Measurements from ENCODE around the gene ARHGAP28. TPM values are rescaled to one million over a fixed set of nuclear protein-coding genes. Genes with fewer than 3 reads are reported as not detected.

The ARHGAP28 gene
- total RNA-seq, 2 experiments from 2014 or later = not detected

DNA sequence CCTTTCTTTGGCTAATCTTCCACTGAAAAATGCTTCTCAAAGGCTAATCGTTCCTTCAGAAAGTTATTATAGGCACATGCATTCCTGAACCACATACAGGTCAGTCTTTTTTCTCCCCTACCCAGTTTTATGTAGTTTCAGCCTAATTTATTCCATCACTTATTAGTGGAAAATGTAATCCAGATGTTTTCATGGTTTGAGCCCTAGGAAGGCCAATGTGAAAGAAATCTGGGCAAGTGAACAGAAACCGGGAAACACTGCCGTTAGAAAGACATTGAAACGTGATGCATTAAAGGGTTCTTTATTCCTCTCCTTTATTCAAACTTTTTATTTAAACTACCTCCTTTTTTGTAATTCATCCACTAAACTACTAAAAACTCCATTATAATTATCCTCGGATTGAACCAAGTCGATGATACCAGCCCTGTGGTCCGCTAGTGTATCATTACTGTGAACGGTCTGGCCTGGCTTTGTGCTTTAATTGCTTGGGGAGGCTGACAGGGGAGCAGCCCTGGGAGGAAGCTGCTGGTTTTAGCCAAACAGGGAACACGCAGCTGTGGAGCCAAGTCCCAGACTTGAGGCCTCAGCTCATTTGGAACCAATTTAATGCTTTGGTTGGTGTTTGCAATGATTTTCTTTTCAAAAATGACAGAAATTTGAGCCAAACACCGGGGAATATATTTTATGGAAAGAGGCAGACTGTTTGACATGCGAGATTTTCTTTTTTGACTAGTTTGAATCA is 149.2 kb downstream of the ARHGAP28 start:
- H3K4me1 ChIP-seq (ENCODE audit: insufficient read depth, low read length) = no peaks in the 10 kb centered on the region
- intact Hi-C loops (cut with DNase I, micrococcal nuclease) = no loop called here
- CTCF ChIA-PET = no interaction called here

DNA sequence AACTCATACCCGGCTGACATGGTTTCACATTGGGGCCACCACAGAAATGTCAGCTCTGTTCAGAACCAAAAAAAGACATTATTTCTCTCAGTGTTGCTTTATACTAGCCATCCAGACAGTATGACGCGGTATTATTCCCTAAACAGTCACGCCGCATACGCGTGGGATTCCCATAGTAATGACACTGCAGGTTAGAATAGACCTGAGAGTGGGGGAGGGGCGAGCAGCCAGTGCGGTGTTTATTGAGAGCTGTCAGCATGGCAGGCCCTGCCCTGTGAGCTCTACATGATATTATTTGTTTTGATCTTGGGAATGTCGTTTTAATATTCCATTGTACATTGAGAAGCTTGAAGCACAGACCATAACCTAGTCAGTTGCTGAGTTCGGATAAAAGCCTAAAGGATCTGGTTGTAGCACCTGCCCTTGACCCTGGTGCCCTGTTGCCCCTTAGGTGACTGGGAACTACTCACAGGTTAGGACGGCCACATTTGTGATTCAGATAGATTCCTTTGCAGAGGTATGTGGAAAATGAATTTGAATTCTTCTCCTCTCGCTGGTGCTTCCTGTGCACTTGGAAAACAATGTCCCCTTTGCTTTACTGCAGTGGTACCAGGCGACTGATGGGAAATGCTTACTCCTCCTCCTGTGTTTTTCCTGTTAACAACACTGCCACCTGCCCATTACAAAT is 150.1 kb downstream of the ARHGAP28 start:
- no peak for ATAC-seq (ENCODE audit: poor library complexity)
- Histone ChIP-seq H3K4me1 (ENCODE audit: insufficient read depth, low read length) (no peaks in the 10 kb centered on the region), H3K27ac (ENCODE audit: low read depth in 1 of 2, low read length in 2 of 2) (no peak overlapping the region), H3K36me3 (ENCODE audit: insufficient read depth, low read length) (no peaks in the 10 kb centered on the region), H3K4me3 (ENCODE audit: low read length) (no peak overlapping the region), H3K27me3 (ENCODE audit: control insufficient read depth in 1 of 2, insufficient read depth in 2 of 2, low read length in 2 of 2) (no peaks in the 10 kb centered on the region), H3K9me3 (ENCODE audit: control insufficient read depth in 1 of 2, insufficient read depth in 1 of 2, low read length in 2 of 2) (peaks cover 0 to 9% of the 10 kb centered on the region in 2 experiments)
- Mint-ChIP-seq H3K27ac (no peak overlapping the region), H3K4me1 (ENCODE audit: low read depth) (no peaks in the 10 kb centered on the region), H3K4me3 (no peak overlapping the region), H3K27me3 (no peaks in the 10 kb centered on the region), H3K36me3 (ENCODE audit: low read depth) (no peaks in the 10 kb centered on the region), H3K9me3 (no peaks in the 10 kb centered on the region)
- TF ChIP-seq CTCF (IDR thresholded peaks at IDR 0.05) = no peak
- intact Hi-C loops (cut with DNase I, micrococcal nuclease) = loop anchor here (10.0 kb wide), 2 partner anchors 1005 to 1805 kb away; no protein-coding TSS in a partner anchor
- ChIA-PET POLR2A (no interaction called here), CTCF (no interaction called here)
- no peak for DNase-seq

More for the DNA sequence above, 149.2 kb downstream of the ARHGAP28 start:
- no peak overlapping the region for H3K27ac Mint-ChIP-seq
- TF ChIP-seq CTCF (IDR thresholded peaks at IDR 0.05) = no peak
- POLR2A ChIA-PET = no interaction called here
- H3K4me3 ChIP-seq (ENCODE audit: low read length) = no peak overlapping the region
- H3K27me3 Mint-ChIP-seq = no peaks in the 10 kb centered on the region
- no peaks in the 10 kb centered on the region for H3K36me3 ChIP-seq (ENCODE audit: insufficient read depth, low read length)
- no peaks in the 10 kb centered on the region for H3K9me3 Mint-ChIP-seq
- H3K4me1 Mint-ChIP-seq (ENCODE audit: low read depth) = no peaks in the 10 kb centered on the region
- H3K9me3 ChIP-seq (ENCODE audit: control insufficient read depth in 1 of 2, insufficient read depth in 1 of 2, low read length in 2 of 2) = peaks cover 0 to 9% of the 10 kb centered on the region in 2 experiments
- no peaks in the 10 kb centered on the region for H3K27me3 ChIP-seq (ENCODE audit: control insufficient read depth in 1 of 2, insufficient read depth in 2 of 2, low read length in 2 of 2)
- no peak overlapping the region for H3K27ac ChIP-seq (ENCODE audit: low read depth in 1 of 2, low read length in 2 of 2)
- DNase-seq (no peak), ATAC-seq (ENCODE audit: poor library complexity) (no peak)
- no peak overlapping the region for H3K4me3 Mint-ChIP-seq
- no peaks in the 10 kb centered on the region for H3K36me3 Mint-ChIP-seq (ENCODE audit: low read depth)

DNA sequence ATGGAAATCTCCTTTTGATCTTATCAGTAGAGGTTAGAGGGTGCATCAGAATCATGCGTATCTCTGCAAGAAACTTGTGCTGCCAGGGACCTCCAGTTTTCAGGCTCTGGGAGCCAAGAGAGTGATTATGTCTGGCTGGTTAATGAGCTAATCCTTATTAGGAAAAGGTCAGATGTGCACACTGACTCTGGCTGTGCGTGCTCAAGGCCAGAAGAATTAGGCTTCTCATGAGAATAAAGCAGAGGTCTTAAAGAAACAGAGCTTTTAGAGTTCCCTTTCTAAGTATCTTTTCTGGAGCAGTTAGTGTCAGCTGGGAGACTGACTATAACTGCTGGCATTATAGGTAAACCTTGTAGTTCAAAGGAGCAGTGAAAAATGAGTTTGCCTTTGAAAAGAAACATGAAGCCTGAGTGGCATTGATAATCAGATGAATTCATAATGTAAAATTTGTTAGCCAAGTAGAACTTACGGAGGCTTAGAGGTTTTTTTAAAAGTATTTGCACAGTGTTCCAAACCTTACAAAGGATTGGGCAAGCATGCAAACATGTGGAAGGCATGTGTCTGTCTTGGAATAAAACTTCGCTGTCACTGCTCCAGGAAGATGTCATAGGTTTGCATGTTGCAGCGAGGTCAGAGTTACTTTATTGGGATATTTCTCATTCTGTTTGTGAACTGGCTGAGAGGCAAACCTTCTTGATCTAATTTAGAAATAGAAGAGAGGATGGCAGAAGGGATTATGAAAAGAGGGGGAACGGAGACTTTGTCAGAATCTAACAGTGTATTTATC is 151.7 kb downstream of the ARHGAP28 start:
- H3K4me3 ChIP-seq (ENCODE audit: low read length) = no peak overlapping the region
- Mint-ChIP-seq H3K27me3 (no peaks in the 10 kb centered on the region), H3K9me3 (no peaks in the 10 kb centered on the region), H3K4me3 (no peak overlapping the region), H3K4me1 (ENCODE audit: low read depth) (no peaks in the 10 kb centered on the region), H3K36me3 (ENCODE audit: low read depth) (no peaks in the 10 kb centered on the region), H3K27ac (no peak overlapping the region)
- CTCF ChIA-PET = no interaction called here
- DNase-seq (no peak), ATAC-seq (ENCODE audit: poor library complexity) (no peak)
- no peaks in the 10 kb centered on the region for H3K4me1 ChIP-seq (ENCODE audit: insufficient read depth, low read length)
- H3K9me3 ChIP-seq (ENCODE audit: control insufficient read depth in 1 of 2, insufficient read depth in 1 of 2, low read length in 2 of 2) = peaks cover 0 to 9% of the 10 kb centered on the region in 2 experiments
- TF ChIP-seq CTCF (IDR thresholded peaks at IDR 0.05) = no peak
- H3K36me3 ChIP-seq (ENCODE audit: insufficient read depth, low read length) = no peaks in the 10 kb centered on the region
- intact Hi-C loops (cut with DNase I, micrococcal nuclease) = loop anchor here (10.0 kb wide), 2 partner anchors 1006 to 1806 kb away; no protein-coding TSS in a partner anchor
- no peaks in the 10 kb centered on the region for H3K27me3 ChIP-seq (ENCODE audit: control insufficient read depth in 1 of 2, insufficient read depth in 2 of 2, low read length in 2 of 2)
- no peak overlapping the region for H3K27ac ChIP-seq (ENCODE audit: low read depth in 1 of 2, low read length in 2 of 2)
- POLR2A ChIA-PET = no interaction called here
